Psoas muscle (tissue), 8 donors: ENCODE data around the gene SLC36A3. TPM values are rescaled to one million over a fixed set of nuclear protein-coding genes. Genes with fewer than 3 reads are reported as not detected.
A peak's percentile ranks its signal among the peaks of the same experiment; 100 is the strongest.
"Not testable (repeated sequence)": the region's sequence is repeated elsewhere in the genome, so short reads cannot be mapped to it uniquely, and the experiment has no call there.

ENCODE experiments used
- ATAC-seq, 4 donors: fragments of 200-7000 bp; cut with Tn5 transposase; one replicate each; pipeline ENCODE4 v1.9.1; 2020; ENCODE audit warnings: moderate library complexity in 3 of 4, mild to moderate bottlenecking in 2 of 4
- DNase-seq, 2 donors: peaks; one replicate each; pipeline ENCODE4 v3.0.0-alpha.2; 2020
- H3K27ac ChIP-seq: fragments of 200-600 bp; one replicate; pipeline ENCODE4 v1.8.0; 2022
- H3K27me3 ChIP-seq, 3 donors: fragments of 200-600 bp in 1 of 3; one replicate each; pipeline versions ENCODE4 v1.6.1 to v1.8.0; 2013 to 2022; ENCODE audit warnings: low read length in 2 of 3, mild to moderate bottlenecking in 2 of 3, moderate library complexity in 1 of 3; ENCODE audit not compliant: insufficient read depth in 3 of 3
- H3K36me3 ChIP-seq, 2 donors: fragments of 200-600 bp in 1 of 2; one replicate each; pipeline versions ENCODE4 v1.6.1 to v1.8.0; 2013 to 2022; ENCODE audit warnings: low read depth in 1 of 2, mild to moderate bottlenecking in 1 of 2, moderate library complexity in 1 of 2; ENCODE audit not compliant: insufficient read depth in 1 of 2
- H3K4me1 ChIP-seq: fragments of 200-600 bp; one replicate; pipeline ENCODE4 v1.8.0; 2022
- H3K4me3 ChIP-seq: fragments of 200-600 bp; one replicate; pipeline ENCODE4 v1.8.0; 2022; ENCODE audit warnings: mild to moderate bottlenecking
- H3K9me3 ChIP-seq: fragments of 200-600 bp; one replicate; pipeline ENCODE4 v1.8.0; 2022
- WGBS, 3 donors: extraction: QIAGEN DNeasy Blood & Tissue Kit; methylation state at CpG; one replicate each; pipeline versions ENCODE4 v1.1.6 to v1.1.7; 2013; 5-methylcytosine and 5-hydroxymethylcytosine counted together
- intact Hi-C, 2 donors: fragments of 100-400 bp; cut with DNase I; formaldehyde crosslinking; loops; one replicate each; pipeline versions ENCODE4 v1.11.0 to v1.14.2; 2022
- polyA plus RNA-seq, 3 donors: library from polyadenylated mRNA; stranded (reverse); fragments of 200-250 nt; gene quantifications; one replicate each; pipeline ENCODE4 v1.2.3, GENCODE V29; 2013
- total RNA-seq, 4 donors: library from RNA; stranded (reverse); fragmentation: NEBNext Ultra II Directional in 2 of 4; extraction: Animal tissue kit (Norgen Biotek cat#: 25700) in 2 of 4; gene quantifications; one replicate each; pipeline versions ENCODE4 v1.2.1 to v1.2.4, GENCODE V29; 2021 to 2023
- TF ChIP-seq, protein P1 (sequence below): fragments of 200-600 bp; IDR thresholded peaks from one replicate; pipeline ENCODE4 v1.8.0; 2022; ENCODE audit warnings: antibody characterized with exemption
- donor health status: healthy with polysubstance abuse.
- donor health status: DM: no; HTN: no; CAD: no; lungs with moderate emphysema.
- donor health status: Bipolar disorder and iron deficiency.
- donor health status: healthy.
- donor health status: DM: yes; HTN: yes; CAD: no.
- donor health status: DM: no; HTN: no; CAD: no.
- donor health status: DM: no; HTN: no; CAD: no.
- donor health status: DM: yes; HTN: yes; CAD: no.

Gene SLC36A3
- total and polyA plus RNA-seq, 7 donors, result not detected

DNA sequence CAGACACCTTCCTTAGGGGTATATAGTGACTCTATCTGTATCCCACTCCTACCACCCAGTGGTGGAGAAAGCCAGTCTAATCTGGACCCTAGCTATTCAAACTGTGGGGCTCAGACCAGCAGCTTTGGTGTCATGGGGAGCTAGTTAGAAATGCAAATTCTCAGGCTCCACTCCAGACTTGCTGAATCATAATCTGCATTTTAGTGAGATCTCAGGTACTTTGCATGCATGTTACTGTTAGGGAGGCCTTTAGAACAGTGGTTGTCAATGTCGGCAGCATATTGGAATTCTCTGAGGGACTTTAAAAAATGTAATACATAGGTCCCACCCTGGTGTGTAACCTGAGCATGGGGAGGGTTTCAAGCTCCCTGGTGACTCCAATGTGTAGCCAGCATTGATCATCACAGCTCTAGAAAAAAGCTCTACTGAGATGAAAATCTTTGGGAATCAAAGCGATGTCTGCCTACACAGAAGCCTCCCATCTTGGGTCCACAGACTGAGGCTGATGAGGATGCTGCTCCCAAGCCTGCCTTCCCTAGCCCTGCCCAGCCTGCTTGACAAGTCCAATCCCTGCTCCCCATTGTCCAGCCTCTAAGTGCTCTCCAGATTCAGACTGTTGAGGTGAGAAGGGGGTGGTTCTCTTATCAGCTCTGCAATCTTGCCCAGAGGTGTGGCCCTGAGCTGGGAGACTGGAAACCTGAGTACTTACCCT lies 62.5 kb downstream of the SLC36A3 start:
- no peak for DNase-seq
- TF ChIP-seq, protein P1, sequence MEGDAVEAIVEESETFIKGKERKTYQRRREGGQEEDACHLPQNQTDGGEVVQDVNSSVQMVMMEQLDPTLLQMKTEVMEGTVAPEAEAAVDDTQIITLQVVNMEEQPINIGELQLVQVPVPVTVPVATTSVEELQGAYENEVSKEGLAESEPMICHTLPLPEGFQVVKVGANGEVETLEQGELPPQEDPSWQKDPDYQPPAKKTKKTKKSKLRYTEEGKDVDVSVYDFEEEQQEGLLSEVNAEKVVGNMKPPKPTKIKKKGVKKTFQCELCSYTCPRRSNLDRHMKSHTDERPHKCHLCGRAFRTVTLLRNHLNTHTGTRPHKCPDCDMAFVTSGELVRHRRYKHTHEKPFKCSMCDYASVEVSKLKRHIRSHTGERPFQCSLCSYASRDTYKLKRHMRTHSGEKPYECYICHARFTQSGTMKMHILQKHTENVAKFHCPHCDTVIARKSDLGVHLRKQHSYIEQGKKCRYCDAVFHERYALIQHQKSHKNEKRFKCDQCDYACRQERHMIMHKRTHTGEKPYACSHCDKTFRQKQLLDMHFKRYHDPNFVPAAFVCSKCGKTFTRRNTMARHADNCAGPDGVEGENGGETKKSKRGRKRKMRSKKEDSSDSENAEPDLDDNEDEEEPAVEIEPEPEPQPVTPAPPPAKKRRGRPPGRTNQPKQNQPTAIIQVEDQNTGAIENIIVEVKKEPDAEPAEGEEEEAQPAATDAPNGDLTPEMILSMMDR, result no peak
- Histone ChIP-seq H3K9me3 (no peaks in the 10 kb centered on the region), H3K4me3 (no peak overlapping the region), H3K4me1 (peaks cover 8% of the 10 kb centered on the region), H3K27ac (no peak overlapping the region), H3K36me3 (no peaks in the 10 kb centered on the region), H3K27me3 (no peaks in the 10 kb centered on the region)
- intact Hi-C loops, result loop anchor here (1.0 to 10.0 kb wide), 3 partner anchors 66 to 189 kb away; no protein-coding TSS in a partner anchor
- 76 to 82% (median 81%) methylated on average over 2 of the region's 2 CpGs for WGBS, 3 donors
- ATAC-seq, result no peak

- H3K4me3 ChIP-seq, DNase-seq, H3K4me1 ChIP-seq, H3K36me3 ChIP-seq, H3K27ac ChIP-seq, H3K9me3 ChIP-seq, H3K27me3 ChIP-seq, ATAC-seq: not testable (repeated sequence)
- intact Hi-C loops, result loop anchor here in 1 of 2 donors (5.0 to 10.0 kb wide), 2 partner anchors 66 to 188 kb away; no protein-coding TSS in a partner anchor
- 92 to 94% (median 93%) methylated on average over 10 of the region's 10 CpGs for WGBS, 3 donors
These were observed 63.2 kb downstream of the SLC36A3 start for GRCh38 chr5:151240268-151240835.

- 16 to 18% (median 16%) methylated on average over 17 of the region's 17 CpGs for whole genome bisulfite sequencing, 3 donors
- Histone ChIP-seq H3K9me3 (no peaks in the 10 kb centered on the region), H3K4me3 (peak overlapping the region; percentile 59), H3K4me1 (peaks cover 16% of the 10 kb centered on the region), H3K36me3 (no peaks in the 10 kb centered on the region), H3K27ac (peak overlapping the region; percentile 87), H3K27me3 (no peaks in the 10 kb centered on the region)
- intact Hi-C loops, result loop anchor here (1.0 to 2.0 kb wide), 2 partner anchors 113 to 115 kb away; no protein-coding TSS in a partner anchor
- ATAC-seq (peak; percentile 75 to 81 (median 78)), DNase-seq (peak; percentile 82 to 90)
- TF ChIP-seq, protein P1, result peak; percentile 93
These were observed 64.2 kb downstream of the SLC36A3 start for GRCh38 chr5:151239237-151239861.

DNA sequence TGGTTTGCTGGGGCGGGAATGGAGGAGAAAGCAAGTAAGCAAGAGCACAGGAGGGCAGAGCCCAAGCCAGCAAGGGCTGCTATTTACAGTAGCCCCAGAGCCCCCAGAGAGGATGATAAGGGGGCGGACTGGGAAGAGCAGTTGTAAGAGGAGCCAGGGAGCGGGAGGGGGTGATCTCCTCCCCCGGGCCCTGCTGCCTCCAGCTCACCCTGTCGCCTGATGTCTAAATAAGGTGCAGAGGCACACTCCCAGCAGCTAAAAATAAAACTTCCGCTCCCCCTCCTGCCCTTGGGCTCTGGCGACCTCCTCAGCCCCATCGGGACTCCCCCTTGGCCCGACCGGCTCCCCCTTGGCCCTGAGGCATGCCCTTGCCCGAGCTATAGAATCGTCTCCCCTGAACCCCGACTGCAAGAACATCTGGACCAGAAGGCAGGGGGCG lies 65.2 kb downstream of the SLC36A3 start:
- ATAC-seq (peak; percentile 90 to 91 (median 91)), DNase-seq (peak; percentile 47 to 83)
- H3K27me3 ChIP-seq, result no peaks in the 10 kb centered on the region
- 15 to 28% (median 16%) methylated on average over 14 of the region's 14 CpGs for WGBS, 3 donors
- no peaks in the 10 kb centered on the region for H3K36me3 ChIP-seq
- H3K4me3 ChIP-seq, result peak overlapping the region; percentile 59
- H3K4me1 ChIP-seq, result peaks cover 25% of the 10 kb centered on the region
- intact Hi-C loops, result loop anchor here in 1 of 2 donors (2.0 kb wide), 1 partner anchor 114 kb away; no protein-coding TSS in a partner anchor
- peak overlapping the region; percentile 87 for H3K27ac ChIP-seq
- H3K9me3 ChIP-seq, result no peaks in the 10 kb centered on the region
- TF ChIP-seq, protein P1, result no peak

DNA sequence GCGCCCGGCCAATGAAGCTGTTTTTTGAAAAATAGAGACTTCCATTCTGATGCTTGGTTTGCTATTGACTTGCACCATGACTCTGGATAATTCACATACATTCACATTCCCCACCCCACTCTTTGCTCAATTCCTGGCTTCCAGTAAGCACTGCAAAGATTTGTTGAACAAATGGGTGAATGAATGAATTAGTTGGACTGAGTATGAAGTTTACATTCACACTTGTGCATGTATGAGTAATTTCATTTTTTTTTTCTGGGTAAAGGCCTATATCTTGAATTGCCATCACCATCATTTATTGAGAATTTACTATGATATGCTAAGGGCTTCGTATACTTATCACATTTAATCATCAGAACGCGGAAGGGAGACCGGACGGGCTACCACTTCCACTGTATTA lies 65.9 kb downstream of the SLC36A3 start:
- no peak for ATAC-seq

More for the DNA sequence above, 65.9 kb downstream of the SLC36A3 start:
- Histone ChIP-seq H3K36me3 (no peaks in the 10 kb centered on the region), H3K4me1 (peaks cover 25% of the 10 kb centered on the region), H3K9me3 (no peaks in the 10 kb centered on the region), H3K4me3 (peak overlapping the region; percentile 59), H3K27ac (peak overlapping the region; percentile 87), H3K27me3 (no peaks in the 10 kb centered on the region)
- intact Hi-C loops, result loop anchor here in 1 of 2 donors (2.0 kb wide), 1 partner anchor 113 kb away; no protein-coding TSS in a partner anchor
- no peak for DNase-seq
- WGBS, 3 donors, result 69 to 83% (median 73%) methylated on average over 7 of the region's 7 CpGs
- TF ChIP-seq, protein P1, result no peak
